A549 (cell line): ENCODE data around the gene FGF16. TPM values are rescaled to one million over a fixed set of nuclear protein-coding genes. Genes with fewer than 3 reads are reported as not detected.
A peak's percentile ranks its signal among the peaks of the same experiment; 100 is the strongest.

Source experiments
- ATAC-seq, 2 experiments: fragments of 200-7000 bp in 1 of 2; fragments of >200 bp in 1 of 2; cut with Nextera tagmentation in 1 of 2; cut with Tn5 transposase in 1 of 2; 3 replicates each; pipeline versions ENCODE4 v1.8.0 to v1.9.1; 2018 to 2020; ENCODE audit warnings: mild to moderate bottlenecking in 1 of 2, moderate library complexity in 1 of 2
- CTCF ChIA-PET: fragments of 300-600 bp; sonication (Branson Sonifier 250); formaldehyde crosslinking; extraction: SDS; loops from one replicate; lab custom pipeline; 2021; ENCODE audit warnings: antibody characterized with exemption, inconsistent platforms; lab: Yijun Ruan, JAX
- POLR2A ChIA-PET: fragments of 350-600 bp; formaldehyde crosslinking; extraction: SDS; loops from one replicate; lab custom pipeline; 2021; ENCODE audit warnings: antibody characterized with exemption, inconsistent platforms; lab: Yijun Ruan, JAX
- DNase-seq, 2 experiments: peaks; one replicate each; pipeline versions ENCODE4 v3.0.0 to v3.0.0-alpha.2; 2011 to 2016; ENCODE audit warnings: low read depth in 1 of 2, low spot score in 1 of 2
- FAIRE-seq: peaks from 2 replicates; lab custom pipeline; 2011; peaks lifted over from hg19 to GRCh38; lab: Jason Lieb, UNC
- H3K27ac ChIP-seq, 2 experiments: fragments of >200 bp; sonication (Bioruptor Twin); formaldehyde crosslinking; 3 replicates each; pipeline ENCODE4 v1.5.1; 2016 to 2017
- H3K4me1 ChIP-seq: fragments of >200 bp; sonication (Bioruptor Twin); formaldehyde crosslinking; 3 replicates; pipeline ENCODE4 v1.6.1; 2016
- H3K4me2 ChIP-seq: fragments of >200 bp; sonication (Bioruptor Twin); formaldehyde crosslinking; 3 replicates; pipeline ENCODE4 v1.6.1; 2016
- H3K4me3 ChIP-seq: fragments of >200 bp; sonication (Bioruptor Twin); formaldehyde crosslinking; 3 replicates; pipeline ENCODE4 v1.5.1; 2016
- H3K9me3 ChIP-seq: fragments of >200 bp; sonication (Bioruptor Twin); formaldehyde crosslinking; 3 replicates; pipeline ENCODE4 v1.6.1; 2016
- ATOH8 ChIP-seq: fragments of 250-450 bp; sonication (Bioruptor Pico); IDR thresholded peaks from 2 replicates; pipeline ENCODE4 v1.5.0; 2020; ENCODE audit warnings: low read depth, mild to moderate bottlenecking, moderate library complexity
- BCL3 ChIP-seq: fragments of >200 bp; sonication (Bioruptor Twin); formaldehyde crosslinking; IDR thresholded peaks from 3 replicates; pipeline ENCODE4 v1.6.1; 2016
- CBX2 ChIP-seq: fragments of 200-600 bp; sonication (generic); IDR thresholded peaks from 2 replicates; pipeline ENCODE4 v1.6.1; 2016; ENCODE audit warnings: low read depth, mild to moderate bottlenecking, borderline replicate concordance
- CBX8 ChIP-seq: fragments of 200-600 bp; sonication (generic); IDR thresholded peaks from 2 replicates; pipeline ENCODE4 v1.6.1; 2016
- CTCF ChIP-seq: fragments of >200 bp; sonication (Bioruptor Twin); formaldehyde crosslinking; IDR thresholded peaks from 3 replicates; pipeline ENCODE4 v1.5.1; 2016
- E2F6 ChIP-seq: IDR thresholded peaks from 2 replicates; pipeline ENCODE4 v1.6.1; 2012; ENCODE audit warnings: low read depth, borderline replicate concordance
- EHF ChIP-seq: fragments of 250-450 bp; sonication (Bioruptor Pico); IDR thresholded peaks from 2 replicates; pipeline ENCODE4 v1.5.0; 2020; ENCODE audit warnings: mild to moderate bottlenecking
- FOSB ChIP-seq: fragments of 250-450 bp; sonication (Bioruptor Pico); IDR thresholded peaks from 2 replicates; pipeline ENCODE4 v1.5.0; 2020; ENCODE audit warnings: mild to moderate bottlenecking, moderate library complexity
- HOXA7 ChIP-seq: fragments of 250-450 bp; sonication (Bioruptor Pico); IDR thresholded peaks from 2 replicates; pipeline ENCODE4 v1.5.0; 2020; ENCODE audit warnings: mild to moderate bottlenecking, moderate library complexity
- HOXB5 ChIP-seq: fragments of 250-450 bp; sonication (Bioruptor Pico); IDR thresholded peaks from 2 replicates; pipeline ENCODE4 v1.5.0; 2020; ENCODE audit warnings: mild to moderate bottlenecking, moderate library complexity
- KDM5A ChIP-seq: fragments of 200-600 bp; sonication (generic); IDR thresholded peaks from 2 replicates; pipeline ENCODE4 v1.6.1; 2016; ENCODE audit warnings: antibody characterized with exemption, mild to moderate bottlenecking
- MAFK ChIP-seq: fragments of 450-650 bp; IDR thresholded peaks from 2 replicates; pipeline ENCODE4 v1.6.1; 2014; ENCODE audit not compliant: partially characterized antibody
- MYC ChIP-seq: IDR thresholded peaks from 2 replicates; pipeline ENCODE4 v1.6.1; 2012; ENCODE audit warnings: mild to moderate bottlenecking, inconsistent platforms, low read length, improper control_type of control experiment, borderline replicate concordance
- POLR2A ChIP-seq: IDR thresholded peaks from 2 replicates; pipeline ENCODE4 v1.6.1; 2012; ENCODE audit warnings: mild to moderate bottlenecking, low read length
- RAD21 ChIP-seq, 2 experiments: fragments of >200 bp in 1 of 2; sonication (Bioruptor Twin) in 1 of 2; formaldehyde crosslinking in 1 of 2; IDR thresholded peaks in 1 of 2; conservative IDR thresholded peaks in 1 of 2; 2 replicates in 1 of 2; 3 replicates in 1 of 2; pipeline ENCODE4 v1.6.1; 2012 to 2018; ENCODE audit warnings: inconsistent platforms in 1 of 2
- RFX5 ChIP-seq: fragments of 450-650 bp; IDR thresholded peaks from 2 replicates; pipeline ENCODE4 v1.7.1; 2014; ENCODE audit warnings: antibody characterized with exemption, mild to moderate bottlenecking, moderate library complexity
- RNF2 ChIP-seq: fragments of 200-600 bp; sonication (generic); IDR thresholded peaks from 2 replicates; pipeline ENCODE4 v1.6.1; 2016; ENCODE audit warnings: low read depth, mild to moderate bottlenecking, antibody characterized with exemption, moderate library complexity, borderline replicate concordance
- SMC3 ChIP-seq: fragments of >200 bp; sonication (Bioruptor Twin); formaldehyde crosslinking; IDR thresholded peaks from 3 replicates; pipeline ENCODE4 v1.6.1; 2018; ENCODE audit warnings: inconsistent platforms
- SREBF2 ChIP-seq: fragments of 450-650 bp; IDR thresholded peaks from 2 replicates; pipeline ENCODE4 v1.6.1; 2014; ENCODE audit warnings: mild to moderate bottlenecking, moderate library complexity
- ZC3H11A ChIP-seq: fragments of 450-650 bp; IDR thresholded peaks from 2 replicates; pipeline ENCODE4 v1.6.1; 2014; ENCODE audit warnings: antibody characterized with exemption, mild to moderate bottlenecking
- ZFP36 ChIP-seq: fragments of 450-650 bp; IDR thresholded peaks from 2 replicates; pipeline ENCODE4 v1.6.1; 2014; ENCODE audit warnings: borderline replicate concordance; ENCODE audit not compliant: partially characterized antibody
- WGBS: methylation state at CpG from one replicate; pipeline ENCODE4 v1.1.6; 2017; ENCODE audit errors: missing lambda C conversion rate; 5-methylcytosine and 5-hydroxymethylcytosine counted together
- polyA plus RNA-seq, 4 experiments: library from polyadenylated mRNA; depleted of rRNA in 3 of 4; stranded (reverse); fragments of >200 nt; fragmentation: RNase III in 1 of 4; extraction: RNeasy Plus Mini Kit Qiagen cat#74134 plus additional on column Dnase treatment in 1 of 4; gene quantifications; 2 replicates in 3 of 4; 3 replicates in 1 of 4; pipeline ENCODE4 v1.2.3, GENCODE V29; 2011 to 2017

The FGF16 gene
- polyA plus RNA-seq, 2 of the 4 experiments (the other 2 are of a cell fraction) = not detected

GRCh38 chrX:77412631-77413030, 34.6 kb upstream of the FGF16 start:
- no peak for DNase-seq
- no peak for FAIRE-seq
- no peak for ATAC-seq
- ChIA-PET CTCF (no interaction called here), POLR2A (no interaction called here)
- H3K9me3 ChIP-seq = no peaks in the 10 kb centered on the region
- 36% methylated on average over 3 of the region's 3 CpGs for WGBS
- H3K4me2 ChIP-seq = no peak overlapping the region
- H3K4me1 ChIP-seq = no peaks in the 10 kb centered on the region
- TF ChIP-seq ZC3H11A (no peak), E2F6 (no peak), SREBF2 (no peak), RAD21 (conservative IDR thresholded peaks at IDR 0.05 in 1 of 2, IDR thresholded peaks at IDR 0.05 in 1 of 2) (no peak), HOXA7 (CRISPR knock-in tag) (no peak), BCL3 (no peak), SMC3 (no peak), ATOH8 (CRISPR knock-in tag) (no peak), RFX5 (no peak), FOSB (CRISPR knock-in tag) (no peak), MYC (no peak), ZFP36 (no peak), EHF (CRISPR knock-in tag) (no peak), CBX2 (no peak)
- H3K4me3 ChIP-seq = no peak overlapping the region
- H3K27ac ChIP-seq = no peak overlapping the region

GRCh38 chrX:77415161-77415560, 32.0 kb upstream of the FGF16 start:
- Histone ChIP-seq H3K4me3 (no peak overlapping the region), H3K9me3 (no peaks in the 10 kb centered on the region), H3K4me1 (no peaks in the 10 kb centered on the region), H3K4me2 (no peak overlapping the region), H3K27ac (no peak overlapping the region)
- TF ChIP-seq RAD21 (conservative IDR thresholded peaks at IDR 0.05 in 1 of 2, IDR thresholded peaks at IDR 0.05 in 1 of 2) (peak; percentile 21 to 39; a peak in 2 of 5 replicates), CTCF (0 out of 3 replicates have a peak, but pooled peaks have one; percentile 13), E2F6 (no peak)
- DNase-seq = no peak
- CTCF ChIA-PET = interaction anchor here (1.1 to 2.0 kb wide), 3 partner anchors 8 to 855 kb away, joined by 3 to 5 read pairs (median 3); no protein-coding TSS in a partner anchor
- ATAC-seq = peak in 1 of 2 experiments; percentile 58; a peak in 2 of 6 replicates
- peak; percentile 96 for FAIRE-seq
- WGBS = 0% methylated on average over 1 of the region's 1 CpG
- POLR2A ChIA-PET = no interaction called here

GRCh38 chrX:77415882-77416281, 31.3 kb upstream of the FGF16 start:
- CTCF ChIA-PET = interaction anchor here (1.1 to 2.0 kb wide), 2 partner anchors 9 to 856 kb away, joined by 3 to 5 read pairs; no protein-coding TSS in a partner anchor
- Histone ChIP-seq H3K4me2 (no peak overlapping the region), H3K9me3 (no peaks in the 10 kb centered on the region), H3K4me1 (no peaks in the 10 kb centered on the region), H3K27ac (no peak overlapping the region), H3K4me3 (no peak overlapping the region)
- WGBS = 83% methylated on average over 1 of the region's 1 CpG
- no peak for TF ChIP-seq RFX5
- no peak for TF ChIP-seq POLR2A
- no peak for TF ChIP-seq CBX8
- no peak for TF ChIP-seq ZFP36
- no peak for TF ChIP-seq MAFK
- no peak for TF ChIP-seq SMC3
- TF ChIP-seq KDM5A = no peak
- TF ChIP-seq HOXB5 (CRISPR knock-in tag) = no peak
- TF ChIP-seq RNF2 = no peak
- DNase-seq (no peak), FAIRE-seq (no peak), ATAC-seq (no peak)
- POLR2A ChIA-PET = no interaction called here
